ENCODE measurements around the gene ZEB2.

Gene ZEB2

GRCh38 chr2:144505245-144505831, 14.6 kb downstream of the ZEB2 start:
- TF ChIP-seq, protein P1, sequence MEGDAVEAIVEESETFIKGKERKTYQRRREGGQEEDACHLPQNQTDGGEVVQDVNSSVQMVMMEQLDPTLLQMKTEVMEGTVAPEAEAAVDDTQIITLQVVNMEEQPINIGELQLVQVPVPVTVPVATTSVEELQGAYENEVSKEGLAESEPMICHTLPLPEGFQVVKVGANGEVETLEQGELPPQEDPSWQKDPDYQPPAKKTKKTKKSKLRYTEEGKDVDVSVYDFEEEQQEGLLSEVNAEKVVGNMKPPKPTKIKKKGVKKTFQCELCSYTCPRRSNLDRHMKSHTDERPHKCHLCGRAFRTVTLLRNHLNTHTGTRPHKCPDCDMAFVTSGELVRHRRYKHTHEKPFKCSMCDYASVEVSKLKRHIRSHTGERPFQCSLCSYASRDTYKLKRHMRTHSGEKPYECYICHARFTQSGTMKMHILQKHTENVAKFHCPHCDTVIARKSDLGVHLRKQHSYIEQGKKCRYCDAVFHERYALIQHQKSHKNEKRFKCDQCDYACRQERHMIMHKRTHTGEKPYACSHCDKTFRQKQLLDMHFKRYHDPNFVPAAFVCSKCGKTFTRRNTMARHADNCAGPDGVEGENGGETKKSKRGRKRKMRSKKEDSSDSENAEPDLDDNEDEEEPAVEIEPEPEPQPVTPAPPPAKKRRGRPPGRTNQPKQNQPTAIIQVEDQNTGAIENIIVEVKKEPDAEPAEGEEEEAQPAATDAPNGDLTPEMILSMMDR (IDR thresholded peaks at IDR 0.05; ENCODE audit: low read depth, low read length): no peak
- H3K4me1 ChIP-seq: peaks cover 9% of the 10 kb centered on the region; the same call in 1 of the 2 replicates
- H3K36me3 ChIP-seq: no peaks in the 10 kb centered on the region
- no peak for DNase-seq
- H3K4me3 ChIP-seq (ENCODE audit: low read depth, low read length): no peak overlapping the region
- H3K9me3 ChIP-seq: no peaks in the 10 kb centered on the region
- no peaks in the 10 kb centered on the region for H3K27me3 ChIP-seq

DNA sequence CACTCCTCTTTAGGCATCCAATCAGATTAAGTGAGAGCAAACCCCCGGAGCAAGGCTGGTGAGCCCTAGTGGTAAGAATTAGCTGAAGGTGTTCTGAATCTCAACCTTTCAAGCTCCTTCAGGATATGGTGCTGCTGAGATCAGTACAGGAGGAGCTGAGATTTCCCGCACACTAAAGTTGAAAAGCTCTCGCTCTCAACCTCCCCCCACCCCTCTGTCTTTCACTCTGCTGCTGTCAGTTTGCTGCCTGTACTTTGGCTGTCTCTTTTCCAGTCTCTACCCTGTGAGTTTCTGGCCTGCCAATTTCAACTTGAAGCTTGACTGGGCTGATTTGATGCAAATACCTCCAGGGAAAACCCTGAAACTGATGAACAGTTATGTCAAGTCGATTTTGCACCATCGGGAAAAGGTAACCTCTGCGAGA, 15.7 kb downstream of the ZEB2 start:
- no peaks in the 10 kb centered on the region for H3K9me3 ChIP-seq
- DNase-seq: no peak
- H3K4me1 ChIP-seq: peaks cover 7% of the 10 kb centered on the region; the same call in 1 of the 2 replicates
- H3K36me3 ChIP-seq: no peaks in the 10 kb centered on the region
- H3K27me3 ChIP-seq: no peaks in the 10 kb centered on the region
- TF ChIP-seq, protein P1 (IDR thresholded peaks at IDR 0.05; ENCODE audit: low read depth, low read length): 0 out of 2 replicates have a peak, but pooled peaks have one; percentile 21
- H3K4me3 ChIP-seq (ENCODE audit: low read depth, low read length): no peak overlapping the region

DNA sequence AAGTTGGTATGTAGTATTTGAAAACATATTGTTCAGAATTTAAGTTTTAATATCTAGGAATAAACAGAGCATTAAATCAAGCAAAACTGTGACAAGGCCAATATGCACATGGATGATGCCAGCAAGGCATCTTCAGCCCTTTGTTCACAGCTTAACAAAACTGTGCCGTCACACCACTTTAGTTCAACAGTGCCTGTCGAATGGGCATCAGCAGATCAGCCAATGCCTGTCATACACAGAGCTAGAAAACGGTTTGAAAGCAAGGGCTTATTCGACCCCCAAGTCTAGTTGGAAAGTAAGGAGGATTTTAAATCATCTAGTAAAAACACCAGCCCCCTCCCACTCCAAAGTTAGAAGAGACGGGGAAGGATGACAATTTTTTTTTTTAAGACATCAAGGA, 16.7 kb downstream of the ZEB2 start:
- H3K4me1 ChIP-seq: peaks cover 7% of the 10 kb centered on the region; the same call in 1 of the 2 replicates
- H3K4me3 ChIP-seq (ENCODE audit: low read depth, low read length): no peak overlapping the region
- H3K27me3 ChIP-seq: no peaks in the 10 kb centered on the region
- H3K36me3 ChIP-seq: no peaks in the 10 kb centered on the region
- H3K9me3 ChIP-seq: no peaks in the 10 kb centered on the region
- TF ChIP-seq, protein P1 (IDR thresholded peaks at IDR 0.05; ENCODE audit: low read depth, low read length): no peak
- DNase-seq: no peak

DNA sequence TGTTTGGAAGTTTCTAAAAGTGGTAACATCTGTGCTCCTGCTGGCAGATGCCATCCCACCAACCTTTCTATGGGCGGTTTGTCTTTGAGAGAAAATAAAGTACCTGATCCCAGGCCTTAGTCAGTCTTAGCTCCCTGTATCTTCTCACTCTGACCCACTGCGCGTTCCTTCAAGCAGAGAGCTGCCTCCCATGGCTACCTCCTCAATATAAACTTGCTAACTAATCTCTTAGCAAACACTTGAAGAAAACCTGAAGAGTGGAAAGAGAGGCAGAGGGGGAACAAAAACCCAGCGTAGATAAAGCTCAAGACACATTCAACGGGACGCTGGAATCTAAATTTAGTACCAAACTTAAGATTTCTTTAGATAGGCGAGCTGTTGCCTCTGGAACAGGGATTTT, 17.6 kb downstream of the ZEB2 start:
- H3K4me1 ChIP-seq: peaks cover 7% of the 10 kb centered on the region; the same call in 1 of the 2 replicates
- no peaks in the 10 kb centered on the region for H3K36me3 ChIP-seq
- no peaks in the 10 kb centered on the region for H3K27me3 ChIP-seq
- no peaks in the 10 kb centered on the region for H3K9me3 ChIP-seq
- H3K4me3 ChIP-seq (ENCODE audit: low read depth, low read length): no peak overlapping the region
- TF ChIP-seq, protein P1 (IDR thresholded peaks at IDR 0.05; ENCODE audit: low read depth, low read length): no peak
- no peak for DNase-seq

DNA sequence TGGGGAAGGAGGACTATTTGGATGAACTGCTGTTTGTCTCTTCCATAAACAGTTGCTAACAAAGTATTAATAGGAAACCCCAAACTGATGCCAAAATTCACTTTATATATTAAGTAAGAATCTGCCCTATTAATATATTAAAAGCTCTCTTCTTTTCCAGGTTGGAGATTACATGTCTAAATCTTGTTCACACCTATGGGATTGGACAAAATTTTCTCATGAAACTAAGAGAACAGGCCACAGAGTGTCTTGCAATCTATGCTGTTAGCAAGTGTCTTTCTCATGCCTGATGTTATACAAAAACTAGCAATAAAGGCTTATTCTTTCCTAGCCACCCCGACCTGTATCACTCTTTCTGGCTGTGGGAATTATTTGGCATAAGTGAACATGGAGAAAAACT, 18.3 kb downstream of the ZEB2 start:
- Histone ChIP-seq H3K4me3 (ENCODE audit: low read depth, low read length) (no peak overlapping the region), H3K36me3 (no peaks in the 10 kb centered on the region), H3K27me3 (no peaks in the 10 kb centered on the region), H3K4me1 (peaks cover 7% of the 10 kb centered on the region; the same call in 1 of the 2 replicates), H3K9me3 (no peaks in the 10 kb centered on the region)
- TF ChIP-seq, protein P1 (IDR thresholded peaks at IDR 0.05; ENCODE audit: low read depth, low read length): no peak
- no peak for DNase-seq

DNA sequence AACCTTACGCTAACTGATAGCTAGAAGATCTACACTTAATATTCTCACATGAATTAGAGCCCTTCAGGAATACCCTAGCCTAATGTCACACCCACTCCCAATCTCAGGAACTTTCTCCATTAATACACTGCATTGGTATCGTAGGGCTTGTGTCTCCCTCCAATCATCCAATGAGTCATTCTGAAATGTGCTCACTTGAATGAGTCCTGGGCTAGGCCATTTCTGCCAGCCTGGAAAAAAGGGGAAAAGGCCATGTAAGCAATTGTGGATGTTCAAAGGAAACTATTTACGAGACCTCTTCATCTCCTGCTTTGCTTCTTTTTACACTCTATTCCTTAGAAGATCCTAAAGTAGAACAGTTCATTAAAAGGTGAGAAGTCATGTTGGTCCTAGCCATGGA, 18.8 kb downstream of the ZEB2 start:
- Histone ChIP-seq H3K9me3 (no peaks in the 10 kb centered on the region), H3K27me3 (no peaks in the 10 kb centered on the region), H3K4me1 (peaks cover 7% of the 10 kb centered on the region; the same call in 1 of the 2 replicates), H3K4me3 (ENCODE audit: low read depth, low read length) (no peak overlapping the region), H3K36me3 (no peaks in the 10 kb centered on the region)
- DNase-seq: no peak
- TF ChIP-seq, protein P1 (IDR thresholded peaks at IDR 0.05; ENCODE audit: low read depth, low read length): no peak
